ENCODE measurements around the gene MBOAT2.
"Not testable (repeated sequence)": the region's sequence is repeated elsewhere in the genome, so short reads cannot be mapped to it uniquely, and the experiment has no call there.

Gene MBOAT2

GRCh38 chr2:8895087-8895912, 108.2 kb downstream of the MBOAT2 start:
- not testable (repeated sequence) for DNase-seq (ENCODE audit: low spot score)

- no peak for DNase-seq (ENCODE audit: low spot score)
Observed at GRCh38 chr2:8893978-8894820, 109.3 kb downstream of the MBOAT2 start.

GRCh38 chr2:8893474-8893873, 110.0 kb downstream of the MBOAT2 start:
- no peak for DNase-seq (ENCODE audit: low spot score)

- DNase-seq (ENCODE audit: low spot score): no peak
Observed at GRCh38 chr2:8892111-8892510, 111.4 kb downstream of the MBOAT2 start.

GRCh38 chr2:8889978-8890377, 113.5 kb downstream of the MBOAT2 start:
- DNase-seq (ENCODE audit: low spot score): no peak

- DNase-seq (ENCODE audit: low spot score): no peak
Observed at GRCh38 chr2:8888963-8889362, 114.5 kb downstream of the MBOAT2 start.

GRCh38 chr2:8886876-8887275, 116.6 kb downstream of the MBOAT2 start:
- no peak for DNase-seq (ENCODE audit: low spot score)

GRCh38 chr2:8886202-8886518, 117.3 kb downstream of the MBOAT2 start:
- no peak for DNase-seq (ENCODE audit: low spot score)

- DNase-seq (ENCODE audit: low spot score): no peak
Observed at GRCh38 chr2:8885449-8886201, 117.9 kb downstream of the MBOAT2 start.

GRCh38 chr2:8884812-8885211, 118.7 kb downstream of the MBOAT2 start:
- no peak for DNase-seq (ENCODE audit: low spot score)

GRCh38 chr2:8882094-8882493, 121.4 kb downstream of the MBOAT2 start:
- DNase-seq (ENCODE audit: low spot score): no peak

- no peak for DNase-seq (ENCODE audit: low spot score)
Observed at GRCh38 chr2:8877894-8878293, 125.6 kb downstream of the MBOAT2 start.

- DNase-seq (ENCODE audit: low spot score): no peak
Observed at GRCh38 chr2:8877332-8877731, 126.2 kb downstream of the MBOAT2 start.

- no peak for DNase-seq (ENCODE audit: low spot score)
Observed at GRCh38 chr2:8876628-8877027, 126.9 kb downstream of the MBOAT2 start.

- DNase-seq (ENCODE audit: low spot score): peak; percentile 62
Observed at GRCh38 chr2:8872821-8873432, 130.6 kb downstream of the MBOAT2 start.

GRCh38 chr2:8870441-8870840, 133.0 kb downstream of the MBOAT2 start:
- no peak for DNase-seq (ENCODE audit: low spot score)

GRCh38 chr2:8867363-8867762, 136.1 kb downstream of the MBOAT2 start:
- DNase-seq (ENCODE audit: low spot score): no peak

GRCh38 chr2:8863331-8863953, 140.0 kb downstream of the MBOAT2 start:
- DNase-seq (ENCODE audit: low spot score): no peak

- DNase-seq (ENCODE audit: low spot score): no peak
Observed at GRCh38 chr2:8862230-8862629, 141.3 kb downstream of the MBOAT2 start.

GRCh38 chr2:8861797-8862196, 141.7 kb downstream of the MBOAT2 start:
- no peak for DNase-seq (ENCODE audit: low spot score)

GRCh38 chr2:8860239-8860638, 143.2 kb downstream of the MBOAT2 start:
- no peak for DNase-seq (ENCODE audit: low spot score)

- DNase-seq (ENCODE audit: low spot score): no peak
Observed at GRCh38 chr2:8858910-8859309, 144.6 kb downstream of the MBOAT2 start.

All from RKO (cell line).